NCI-H226 (cell line): ENCODE measurements around the gene TNIK.

Experiments
- DNase-seq: peaks from one replicate; pipeline ENCODE4 v3.0.0-alpha.2; 2015

Gene TNIK

GRCh38 chr3:171184372-171184771 is 275.8 kb downstream of the TNIK start:
- DNase-seq = no peak

DNA sequence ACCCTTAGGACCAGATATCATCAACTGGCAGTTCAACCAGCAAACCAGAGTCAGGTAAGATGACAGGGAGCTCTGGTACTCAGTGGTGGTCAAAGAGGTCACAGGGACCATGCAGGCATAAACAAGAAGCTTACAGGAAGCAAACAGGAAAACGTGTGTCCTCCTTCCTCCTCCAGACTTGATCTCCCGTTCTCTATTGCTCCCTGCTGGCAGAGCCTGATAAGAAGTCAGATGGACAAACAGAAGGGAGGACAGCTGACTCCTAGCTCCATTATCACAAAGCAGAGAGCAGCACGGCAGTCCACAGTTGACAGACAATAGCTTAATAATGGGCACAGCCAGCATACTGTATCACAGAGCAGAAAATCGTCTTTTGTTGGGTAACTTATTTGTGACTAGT is 277.2 kb downstream of the TNIK start:
- DNase-seq = peak; percentile 22

- DNase-seq = peak; percentile 73
Observed at GRCh38 chr3:171181907-171182690, 278.1 kb downstream of the TNIK start.

DNA sequence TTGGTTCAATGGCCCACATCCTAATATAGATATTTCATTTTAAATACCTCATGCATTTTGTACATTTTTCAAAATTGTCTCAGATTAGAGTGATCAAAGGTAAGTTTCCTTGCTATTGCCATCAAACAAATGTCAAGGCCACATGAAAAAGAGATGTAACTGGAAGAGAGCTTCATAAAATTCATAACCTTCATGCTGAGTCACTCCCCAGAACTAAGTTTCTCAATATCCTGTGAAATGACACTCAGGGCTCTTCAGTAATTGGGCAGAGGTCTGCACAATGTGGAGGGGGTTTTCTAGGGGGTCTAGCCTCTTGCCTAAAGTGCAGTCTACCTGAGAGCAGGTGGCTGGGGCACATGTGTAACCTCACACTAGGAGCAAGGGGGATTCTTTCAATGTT is 281.5 kb downstream of the TNIK start:
- no peak for DNase-seq

DNA sequence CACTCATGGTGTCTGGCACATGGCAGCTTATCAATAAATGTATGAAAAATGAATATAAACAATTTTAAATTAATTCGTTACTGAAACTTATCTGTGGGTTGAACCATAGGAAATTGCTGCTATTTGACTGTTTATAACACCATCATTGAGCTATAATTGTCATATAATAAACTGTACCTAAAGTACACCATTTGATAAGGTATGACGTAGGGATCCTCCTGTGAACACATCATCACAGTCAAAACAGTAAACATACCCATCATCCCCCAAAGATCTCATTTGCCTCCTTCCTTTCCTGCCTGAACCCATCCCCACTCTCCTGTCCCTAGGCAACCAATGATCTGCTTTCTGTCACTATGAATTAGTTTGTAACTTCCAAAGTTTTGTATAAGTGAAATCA is 282.7 kb downstream of the TNIK start:
- DNase-seq = no peak

DNA sequence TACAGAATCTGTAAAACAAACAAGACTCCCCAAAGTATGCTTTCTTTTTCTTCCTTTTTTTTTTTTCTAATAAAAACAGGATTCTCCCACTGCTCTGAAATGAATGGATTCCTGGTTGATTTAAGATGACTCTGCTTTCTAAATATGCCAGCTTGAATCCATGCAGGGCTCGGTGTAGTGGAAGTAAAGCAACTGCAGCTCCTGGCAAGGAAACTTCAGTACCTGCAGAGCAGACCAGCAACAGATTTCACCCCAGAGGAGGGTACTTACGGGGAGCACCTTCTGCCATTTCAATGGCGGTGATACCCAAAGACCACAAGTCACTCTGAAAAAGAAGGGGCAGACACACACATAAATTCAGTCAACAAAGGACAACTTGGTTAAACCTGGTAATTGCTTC is 283.1 kb downstream of the TNIK start:
- no peak for DNase-seq

DNA sequence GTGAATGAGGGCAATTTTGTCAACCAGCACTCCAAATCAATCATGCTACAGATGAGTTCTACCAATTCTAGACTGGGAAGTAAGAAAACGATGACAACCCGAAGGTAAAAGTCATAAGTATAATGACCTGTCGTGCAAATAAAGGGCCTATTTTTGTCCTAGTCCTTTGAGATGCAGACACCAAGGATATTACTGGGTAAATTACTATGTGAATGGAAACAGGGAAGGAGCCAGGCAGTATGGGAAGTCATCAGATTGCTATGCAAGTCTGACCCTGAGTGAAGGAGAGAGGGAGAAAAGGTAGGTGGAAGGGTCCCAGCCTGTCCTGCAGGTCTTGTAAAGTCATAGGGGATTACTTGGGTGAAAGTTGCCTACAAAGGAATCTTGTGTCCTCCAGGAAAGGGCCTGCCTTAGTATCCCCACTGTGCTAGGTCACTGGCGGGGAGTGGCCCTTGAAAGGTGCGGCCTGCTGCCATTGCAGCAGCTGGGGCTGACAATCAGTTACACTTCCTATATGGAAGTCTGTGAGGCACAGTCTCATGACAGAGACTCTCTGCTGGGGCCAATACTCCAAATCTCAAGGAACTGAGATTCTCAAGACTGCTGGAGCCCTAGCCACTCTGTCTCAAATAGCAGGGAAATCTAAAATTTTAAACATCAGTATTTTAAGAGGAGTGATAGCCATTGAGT is 283.8 kb downstream of the TNIK start:
- DNase-seq = no peak

DNA sequence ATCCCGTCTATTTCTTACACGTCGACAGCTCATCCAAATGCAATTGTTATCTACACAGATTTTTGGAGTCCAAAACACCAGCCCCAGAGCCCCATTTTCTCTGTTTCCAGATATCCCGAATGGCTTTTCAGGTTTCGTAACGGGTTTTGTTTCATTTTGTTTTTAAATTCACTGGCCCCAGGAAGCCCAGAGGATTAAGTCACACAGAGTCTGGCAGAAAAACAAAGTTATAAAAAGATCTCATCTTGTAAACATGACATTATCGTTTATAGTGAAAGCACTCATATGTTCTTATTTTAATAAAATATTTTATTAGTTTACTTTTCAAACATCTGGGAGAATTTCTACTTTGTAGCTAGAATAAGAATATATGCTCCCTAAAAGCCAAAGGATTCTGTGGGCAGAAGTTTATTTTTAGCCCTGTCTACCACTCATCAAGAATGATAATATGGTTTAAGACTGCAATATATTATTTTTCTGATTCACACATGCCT is 284.4 kb downstream of the TNIK start:
- DNase-seq = no peak

DNA sequence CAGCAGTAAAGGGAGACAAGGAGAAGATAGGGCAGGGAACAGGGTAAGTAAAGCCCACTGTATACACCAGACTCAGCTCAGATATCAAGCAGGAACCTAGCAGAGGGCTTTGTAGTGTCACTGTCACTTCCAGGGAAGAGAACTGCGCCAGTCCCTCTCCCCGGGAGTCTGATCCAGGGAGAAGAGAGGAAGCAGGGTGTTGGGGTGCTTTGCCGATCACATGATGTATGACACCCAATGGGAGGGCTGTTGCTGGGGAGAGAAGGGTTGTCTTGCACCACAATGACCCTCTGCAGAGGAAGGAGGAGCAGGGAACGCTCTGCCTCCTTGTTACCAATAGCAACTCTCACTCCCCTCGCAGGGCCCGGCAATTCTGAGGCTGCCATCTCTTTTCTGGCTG is 286.5 kb downstream of the TNIK start:
- no peak for DNase-seq

- no peak for DNase-seq
Observed at GRCh38 chr3:171172070-171172469, 288.1 kb downstream of the TNIK start.

DNA sequence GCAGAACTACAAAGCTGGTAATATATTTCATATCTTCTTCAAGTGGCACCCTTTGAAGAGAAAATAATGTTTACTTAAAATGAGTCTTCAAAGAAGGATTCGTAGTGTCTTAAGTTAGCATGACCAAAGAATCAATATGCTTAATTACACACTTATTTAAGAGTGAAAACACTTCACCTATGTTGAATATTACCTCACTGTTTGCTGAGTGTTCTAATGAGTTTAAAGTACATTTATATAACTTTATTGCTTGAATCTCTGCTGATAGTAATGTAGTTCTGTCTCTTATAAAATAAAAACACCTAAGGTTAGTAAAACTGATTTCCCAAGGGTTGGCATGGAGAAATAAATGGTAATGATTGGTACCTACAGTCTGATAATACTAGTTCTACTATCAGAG is 290.3 kb downstream of the TNIK start:
- DNase-seq = no peak

- no peak for DNase-seq
Observed at GRCh38 chr3:171169443-171169842, 290.8 kb downstream of the TNIK start.

DNA sequence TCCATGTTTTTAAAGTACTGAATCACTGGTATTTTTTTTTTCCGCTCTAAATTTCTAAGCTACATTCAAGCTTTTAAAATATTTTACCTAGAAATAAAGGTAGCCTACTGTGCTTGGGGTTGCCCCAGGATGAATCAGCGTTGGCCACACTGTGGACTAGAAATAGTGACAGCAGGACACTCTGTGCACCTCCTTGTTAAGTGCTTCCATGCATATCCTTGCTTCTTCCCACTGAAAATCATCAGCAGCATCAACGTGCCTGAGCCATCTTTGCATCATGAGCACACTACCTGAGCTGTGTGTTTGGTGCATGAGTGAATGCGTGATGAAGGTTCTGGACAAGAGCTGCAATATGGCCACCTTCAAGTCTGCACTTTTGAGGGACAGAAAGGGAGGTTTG is 291.7 kb downstream of the TNIK start:
- no peak for DNase-seq

DNA sequence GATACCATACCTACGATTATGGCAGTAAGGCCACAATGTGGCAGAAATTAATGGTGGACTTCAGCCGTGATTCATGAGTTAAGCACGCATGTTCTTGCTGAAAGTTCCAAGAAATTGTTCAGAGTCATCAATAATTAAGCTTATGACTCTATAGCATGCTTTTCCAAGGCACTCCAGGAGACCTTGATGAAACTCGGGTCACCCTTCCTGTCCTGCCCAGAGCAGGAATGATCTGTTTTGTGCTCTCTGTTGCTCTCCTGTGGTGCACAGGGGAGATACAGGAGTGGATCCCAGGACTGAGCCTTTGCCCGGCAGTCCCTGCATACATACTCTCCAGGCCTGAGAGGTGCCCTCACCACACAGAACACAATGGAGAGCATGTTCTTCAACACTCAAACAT is 292.1 kb downstream of the TNIK start:
- DNase-seq = no peak

DNA sequence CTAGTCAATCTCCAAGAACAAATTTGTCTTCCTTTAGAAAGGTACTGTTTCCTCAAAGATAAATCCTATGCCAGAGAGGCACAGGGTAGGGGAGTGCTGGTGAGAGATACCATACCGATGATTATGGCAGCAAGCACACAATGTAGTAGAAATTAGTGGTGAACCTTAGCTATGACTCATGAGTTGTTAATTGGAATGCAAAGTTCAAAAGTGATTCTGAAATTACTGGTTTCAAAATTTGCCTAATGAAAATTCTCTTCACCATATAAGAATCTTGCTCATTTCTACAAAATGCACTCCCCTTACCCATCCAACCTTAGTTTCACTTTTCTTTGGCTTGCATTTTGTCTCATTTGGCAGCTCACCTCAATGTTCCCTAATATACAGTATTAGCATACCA is 294.2 kb downstream of the TNIK start:
- no peak for DNase-seq

DNA sequence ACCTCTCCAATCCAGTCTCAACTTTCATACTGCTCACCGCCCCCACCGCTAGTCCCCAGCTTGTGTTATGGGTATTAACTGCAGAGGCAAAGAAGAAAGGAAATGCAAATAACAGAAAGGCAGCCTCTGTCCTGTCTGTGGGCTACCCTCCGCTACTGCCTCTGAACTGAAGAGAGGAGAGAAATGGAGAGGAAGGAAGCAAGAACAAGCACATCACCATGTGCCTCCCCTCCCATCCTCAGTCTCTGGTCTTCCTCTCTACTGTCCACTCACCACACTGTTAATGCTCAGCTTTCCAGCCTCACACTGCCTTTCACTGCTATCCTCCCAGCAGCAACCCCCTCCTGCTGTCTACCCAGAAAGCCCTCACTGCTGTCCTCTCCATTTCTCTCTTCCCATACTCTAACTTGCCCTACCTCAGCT is 294.7 kb downstream of the TNIK start:
- DNase-seq = no peak

DNA sequence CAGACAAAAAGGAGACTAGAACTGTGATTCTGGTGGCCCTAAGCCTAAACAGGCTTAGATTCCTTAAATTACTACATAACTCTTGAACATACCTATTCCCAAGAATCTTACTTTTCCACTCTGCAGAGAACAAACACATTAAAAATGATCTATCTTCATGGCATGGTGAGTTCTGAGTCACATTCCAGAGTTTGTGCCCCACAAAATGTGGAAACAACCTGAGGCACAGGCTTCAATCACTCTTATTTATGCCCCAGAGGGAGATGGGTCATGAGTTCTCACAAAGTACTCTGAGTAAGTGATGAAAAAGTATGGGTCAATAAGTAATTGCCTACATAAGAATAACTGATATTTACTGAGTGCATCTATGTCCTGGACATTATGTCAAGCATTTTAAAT is 296.1 kb downstream of the TNIK start:
- peak; percentile 2 for DNase-seq

GRCh38 chr3:171163101-171164066 is 296.8 kb downstream of the TNIK start:
- DNase-seq = no peak

GRCh38 chr3:171160325-171160724 is 299.9 kb downstream of the TNIK start:
- peak; percentile 3 for DNase-seq

GRCh38 chr3:171159822-171160157 is 300.4 kb downstream of the TNIK start:
- no peak for DNase-seq

- no peak for DNase-seq
Observed at GRCh38 chr3:171159024-171159821, 301.0 kb downstream of the TNIK start.

- no peak for DNase-seq
Observed at GRCh38 chr3:171157980-171158379, 302.2 kb downstream of the TNIK start.

GRCh38 chr3:171157286-171157685 is 302.9 kb downstream of the TNIK start:
- DNase-seq = no peak
